ENCODE data around the gene ACVR2A.

ACVR2A gene

DNA sequence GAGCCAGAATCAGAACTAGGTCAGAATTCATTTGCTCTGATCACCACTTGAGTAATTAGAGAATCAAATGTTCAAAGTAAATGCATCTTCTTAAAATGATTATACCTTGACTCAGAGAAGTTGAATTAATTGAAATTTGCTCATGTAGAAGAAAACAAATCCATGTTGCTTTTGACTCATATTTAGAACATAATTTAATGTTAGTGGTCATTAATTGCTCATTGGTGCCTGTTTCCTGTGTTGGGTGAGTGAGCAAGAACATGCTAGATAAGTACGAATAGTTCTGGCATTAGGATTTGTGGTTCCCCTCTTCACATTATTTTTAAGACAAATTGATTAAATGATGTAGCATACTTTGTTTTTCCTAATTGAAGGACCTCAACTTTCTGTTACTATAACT lies 19.0 kb downstream of the ACVR2A start:
- TF ChIP-seq TAF1 (IDR thresholded peaks at IDR 0.05; ENCODE audit: borderline replicate concordance, insufficient read depth, low read length) (no peak), REST (IDR thresholded peaks at IDR 0.05; ENCODE audit: insufficient read depth in 1 of 2, low read depth in 2 of 2, low read length in 2 of 2) (no peak), FOXP2 (optimal IDR thresholded peaks at IDR 0.05; ENCODE audit: borderline replicate concordance, extremely low read depth, extremely low read length, insufficient read depth) (no peak), SIN3A (IDR thresholded peaks at IDR 0.05; ENCODE audit: borderline replicate concordance, insufficient read depth, low read length) (no peak), POLR2AphosphoS5 (IDR thresholded peaks at IDR 0.05; ENCODE audit: low read depth, low read length) (no peak)

DNA sequence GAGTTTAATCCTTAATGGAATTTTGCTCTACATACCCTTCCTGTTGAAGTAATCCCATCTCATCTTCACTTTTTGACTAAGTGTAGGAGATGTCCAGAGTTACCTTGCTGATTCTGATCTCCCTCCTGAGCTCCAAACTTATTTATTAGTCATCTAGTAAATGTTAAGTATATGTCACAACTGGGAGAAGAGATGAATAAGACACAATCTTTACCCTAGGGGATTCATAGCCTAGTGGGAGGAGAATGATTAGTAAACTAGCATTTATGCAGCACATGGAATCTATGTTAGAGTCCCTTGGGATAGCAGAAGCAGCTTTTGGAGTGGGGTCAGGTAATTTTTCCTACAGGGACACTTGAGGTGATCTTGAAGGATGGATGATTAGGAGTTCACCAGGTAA lies 20.7 kb downstream of the ACVR2A start:
- TF ChIP-seq FOXP2 (optimal IDR thresholded peaks at IDR 0.05; ENCODE audit: borderline replicate concordance, extremely low read depth, extremely low read length, insufficient read depth), result no peak
- no peak for TF ChIP-seq TAF1 (IDR thresholded peaks at IDR 0.05; ENCODE audit: borderline replicate concordance, insufficient read depth, low read length)
- no peak for TF ChIP-seq SIN3A (IDR thresholded peaks at IDR 0.05; ENCODE audit: borderline replicate concordance, insufficient read depth, low read length)
- no peak for TF ChIP-seq REST (IDR thresholded peaks at IDR 0.05; ENCODE audit: insufficient read depth in 1 of 2, low read depth in 2 of 2, low read length in 2 of 2)
- TF ChIP-seq POLR2AphosphoS5 (IDR thresholded peaks at IDR 0.05; ENCODE audit: low read depth, low read length), result no peak

DNA sequence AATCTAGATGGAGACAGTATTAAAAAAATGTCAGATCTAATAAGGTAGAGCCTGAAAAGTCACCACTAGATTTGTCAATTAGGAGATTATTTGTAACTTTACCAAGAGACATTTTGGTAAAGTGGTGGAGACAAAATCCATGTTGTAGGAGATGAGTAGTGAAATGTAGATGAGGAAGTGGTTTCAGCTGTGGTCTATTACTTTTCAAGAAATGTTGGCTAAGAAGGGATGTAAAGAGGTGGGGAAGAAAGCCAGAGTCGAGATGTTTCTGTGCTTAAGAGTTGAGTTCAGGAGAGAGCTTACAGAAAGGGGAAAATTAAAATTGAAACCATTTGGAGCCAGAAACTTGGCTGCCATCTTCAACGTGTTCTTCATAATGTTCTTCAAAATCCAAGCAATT lies 22.2 kb downstream of the ACVR2A start:
- TF ChIP-seq SIN3A (IDR thresholded peaks at IDR 0.05; ENCODE audit: borderline replicate concordance, insufficient read depth, low read length) (no peak), FOXP2 (optimal IDR thresholded peaks at IDR 0.05; ENCODE audit: borderline replicate concordance, extremely low read depth, extremely low read length, insufficient read depth) (no peak), POLR2AphosphoS5 (IDR thresholded peaks at IDR 0.05; ENCODE audit: low read depth, low read length) (no peak), REST (IDR thresholded peaks at IDR 0.05; ENCODE audit: insufficient read depth in 1 of 2, low read depth in 2 of 2, low read length in 2 of 2) (no peak), TAF1 (IDR thresholded peaks at IDR 0.05; ENCODE audit: borderline replicate concordance, insufficient read depth, low read length) (no peak)

- TF ChIP-seq SIN3A (IDR thresholded peaks at IDR 0.05; ENCODE audit: borderline replicate concordance, insufficient read depth, low read length) (no peak), FOXP2 (optimal IDR thresholded peaks at IDR 0.05; ENCODE audit: borderline replicate concordance, extremely low read depth, extremely low read length, insufficient read depth) (no peak), TAF1 (IDR thresholded peaks at IDR 0.05; ENCODE audit: borderline replicate concordance, insufficient read depth, low read length) (no peak), POLR2AphosphoS5 (IDR thresholded peaks at IDR 0.05; ENCODE audit: low read depth, low read length) (no peak), REST (IDR thresholded peaks at IDR 0.05; ENCODE audit: insufficient read depth in 1 of 2, low read depth in 2 of 2, low read length in 2 of 2) (no peak)
Observed at GRCh38 chr2:147869934-147870333, 25.1 kb downstream of the ACVR2A start.

- TF ChIP-seq REST (IDR thresholded peaks at IDR 0.05; ENCODE audit: insufficient read depth in 1 of 2, low read depth in 2 of 2, low read length in 2 of 2), result no peak
- no peak for TF ChIP-seq POLR2AphosphoS5 (IDR thresholded peaks at IDR 0.05; ENCODE audit: low read depth, low read length)
- TF ChIP-seq TAF1 (IDR thresholded peaks at IDR 0.05; ENCODE audit: borderline replicate concordance, insufficient read depth, low read length), result no peak
- no peak for TF ChIP-seq SIN3A (IDR thresholded peaks at IDR 0.05; ENCODE audit: borderline replicate concordance, insufficient read depth, low read length)
- TF ChIP-seq FOXP2 (optimal IDR thresholded peaks at IDR 0.05; ENCODE audit: borderline replicate concordance, extremely low read depth, extremely low read length, insufficient read depth), result no peak
Observed at GRCh38 chr2:147872967-147873366, 28.1 kb downstream of the ACVR2A start.

Data from PFSK-1 (cell line).